GM21786 (cell line): ENCODE data around the gene CGNL1.

Experiments used
- ATAC-seq: cut with Tn5 transposase; IDR thresholded peaks from one replicate; pipeline ENCODE4 v1.9.1; 2021; ENCODE audit not compliant: unreplicated experiment

The CGNL1 gene

DNA sequence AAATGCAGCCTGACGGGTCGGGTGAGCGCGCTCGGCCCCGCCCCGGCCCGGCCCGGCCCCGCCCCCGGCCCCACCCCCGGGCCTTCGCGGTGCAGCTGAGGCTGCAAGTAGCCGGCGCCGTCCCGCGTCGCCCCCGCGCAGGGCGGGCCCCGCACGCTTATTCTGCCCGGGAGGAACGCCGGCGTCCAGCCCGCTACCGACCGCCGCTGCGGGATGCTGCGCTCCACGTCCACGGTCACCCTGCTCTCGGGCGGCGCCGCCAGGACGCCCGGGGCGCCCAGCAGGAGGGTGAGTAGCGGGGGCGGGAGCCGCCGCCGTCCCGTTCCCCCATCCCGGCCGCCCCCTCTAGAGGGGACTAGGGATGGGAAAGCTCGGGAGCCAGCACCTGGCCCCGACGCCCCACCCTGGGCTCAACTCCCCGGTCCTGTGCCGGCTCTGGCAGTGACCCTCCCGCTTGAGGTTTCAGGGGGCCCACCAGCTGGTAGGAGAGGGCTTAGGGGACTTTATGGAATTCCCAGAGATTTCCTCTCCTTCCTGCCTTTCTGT lies 215.6 kb downstream of the CGNL1 start, which contains the start of gene MYZAP:
MYZAP (plus strand) TSS at position 83 of the 546 bp plus-strand sequence; CDS start at position 214, 131 bp downstream.
- no peak for ATAC-seq

DNA sequence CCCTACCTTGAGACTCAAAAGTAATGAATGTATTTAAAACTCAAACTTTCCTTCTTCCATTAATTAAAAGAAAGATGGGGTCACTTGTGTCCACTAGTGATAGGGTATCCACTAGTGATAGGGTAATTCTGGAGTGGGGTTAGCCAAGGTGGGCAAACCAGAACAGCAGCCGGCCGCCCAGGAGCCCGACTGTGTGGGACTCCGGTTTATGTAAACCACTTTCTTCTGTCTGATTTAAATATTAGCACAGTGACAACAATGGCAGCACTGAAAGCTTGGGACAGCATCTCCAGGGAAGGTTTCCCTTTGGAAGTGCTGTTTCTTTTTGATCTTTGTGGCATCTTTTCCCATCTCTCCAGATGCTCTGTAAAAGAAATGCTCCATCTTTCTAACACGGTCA lies 216.1 kb downstream of the CGNL1 start:
- ATAC-seq, result no peak

DNA sequence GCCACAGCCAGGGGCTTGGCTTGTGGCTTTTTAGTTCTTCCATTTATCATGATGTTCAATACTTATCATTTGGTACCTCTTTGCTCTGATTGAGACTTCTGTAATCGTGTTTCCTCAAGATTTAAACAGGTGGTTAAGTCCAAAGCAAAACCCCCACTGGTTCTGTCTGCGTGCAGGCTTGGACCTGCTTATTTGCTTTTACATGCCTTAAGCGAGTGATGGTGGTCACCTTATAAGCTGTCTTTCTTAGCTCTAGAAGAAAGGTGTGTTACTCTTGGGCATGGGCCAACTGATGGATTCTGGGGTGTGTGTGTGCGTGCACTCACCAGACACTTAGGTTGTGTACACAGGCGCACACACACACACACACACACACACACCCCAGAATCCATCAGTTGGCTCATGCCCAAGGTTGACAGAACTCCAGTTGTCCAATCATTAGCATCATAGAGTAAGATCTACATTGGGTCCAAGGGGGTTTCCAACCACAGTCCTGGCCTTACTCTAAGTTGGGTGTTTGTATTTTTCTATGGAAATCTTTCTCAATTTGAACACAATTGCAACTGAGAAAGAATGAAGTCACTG lies 216.6 kb downstream of the CGNL1 start:
- ATAC-seq, result no peak

DNA sequence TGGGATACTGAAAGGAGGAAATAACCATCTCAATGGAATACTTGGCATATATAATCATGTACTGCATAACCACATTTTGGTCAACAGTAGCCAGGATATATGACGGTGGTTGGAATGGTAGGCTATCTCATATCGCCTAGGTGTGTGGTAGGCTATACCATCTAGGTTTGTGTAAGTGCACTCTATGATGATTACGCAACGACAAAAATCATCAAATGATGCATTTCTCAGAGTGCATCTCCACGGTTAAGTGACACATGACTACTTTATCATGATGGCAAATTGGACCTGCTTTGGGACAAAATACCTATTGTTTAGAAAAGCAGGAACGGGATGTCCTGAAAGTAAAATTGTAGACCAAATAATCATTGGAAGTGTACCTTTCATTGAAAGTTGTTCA lies 218.2 kb downstream of the CGNL1 start:
- ATAC-seq, result no peak

DNA sequence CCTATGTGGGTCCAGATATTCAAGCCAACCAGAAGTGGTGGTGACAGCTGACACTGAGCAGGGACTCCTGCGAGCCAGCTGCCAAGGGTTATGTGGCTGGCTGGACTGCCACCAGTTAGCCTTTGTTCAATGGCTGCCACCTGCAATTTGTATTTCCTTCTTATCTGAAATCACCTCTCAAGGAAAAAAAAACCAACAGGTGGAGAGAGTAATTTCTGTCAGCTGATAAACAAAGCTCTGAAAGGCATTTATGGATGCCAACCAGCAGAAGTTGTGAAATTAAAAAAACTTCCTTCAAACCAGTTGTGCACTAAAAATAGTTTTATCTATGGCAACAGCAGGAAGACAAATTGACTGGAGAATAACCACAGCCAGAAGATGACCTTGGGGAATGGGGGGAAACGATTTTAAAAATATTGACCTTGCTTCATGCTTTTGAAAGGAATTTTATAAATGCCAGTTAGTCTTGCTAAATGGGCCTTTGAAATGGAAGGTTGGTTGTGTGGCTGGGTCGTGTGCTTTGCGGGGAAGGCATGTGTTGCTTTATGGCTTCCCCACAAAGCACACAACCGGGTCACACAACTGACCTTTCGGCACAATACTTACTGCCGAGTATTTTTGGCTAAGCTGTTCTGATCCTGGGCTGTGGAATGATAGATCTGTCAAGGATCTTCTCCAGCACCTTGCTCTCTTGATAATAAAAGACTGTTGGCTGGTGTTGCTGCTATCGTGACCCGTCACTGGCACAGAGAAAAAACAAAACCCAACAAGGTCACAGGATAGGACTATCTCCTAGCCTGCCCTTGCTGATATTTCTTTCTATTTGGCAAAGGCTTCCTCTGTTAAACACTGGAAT lies 218.9 kb downstream of the CGNL1 start:
- ATAC-seq, result no peak

DNA sequence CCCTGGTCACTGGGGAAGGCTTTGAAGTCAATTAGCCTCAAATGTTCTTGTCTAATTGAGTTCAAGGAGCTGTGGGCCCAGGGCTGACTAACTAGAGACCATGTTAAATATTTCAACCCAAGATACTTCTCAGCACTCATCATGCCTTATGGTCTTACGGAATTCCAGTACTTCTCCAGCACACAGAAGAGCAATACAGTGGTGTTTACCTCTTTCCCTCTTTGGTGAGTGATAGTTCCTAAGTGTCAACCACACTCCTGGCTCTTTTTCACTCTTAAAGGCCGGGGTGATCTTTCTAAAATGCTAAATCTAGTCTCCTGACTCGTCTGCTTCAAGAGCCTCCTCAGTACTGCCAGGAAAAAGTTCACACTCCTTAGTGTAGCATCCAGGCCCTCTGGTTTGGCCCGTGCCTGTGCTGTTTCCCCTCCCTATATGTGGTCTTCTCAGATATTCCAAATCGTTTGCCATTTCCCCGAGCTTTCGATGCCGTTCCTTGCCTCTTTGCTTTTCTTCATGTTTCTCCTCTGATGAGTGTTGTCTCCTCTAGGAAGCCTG lies 220.1 kb downstream of the CGNL1 start:
- ATAC-seq, result no peak

DNA sequence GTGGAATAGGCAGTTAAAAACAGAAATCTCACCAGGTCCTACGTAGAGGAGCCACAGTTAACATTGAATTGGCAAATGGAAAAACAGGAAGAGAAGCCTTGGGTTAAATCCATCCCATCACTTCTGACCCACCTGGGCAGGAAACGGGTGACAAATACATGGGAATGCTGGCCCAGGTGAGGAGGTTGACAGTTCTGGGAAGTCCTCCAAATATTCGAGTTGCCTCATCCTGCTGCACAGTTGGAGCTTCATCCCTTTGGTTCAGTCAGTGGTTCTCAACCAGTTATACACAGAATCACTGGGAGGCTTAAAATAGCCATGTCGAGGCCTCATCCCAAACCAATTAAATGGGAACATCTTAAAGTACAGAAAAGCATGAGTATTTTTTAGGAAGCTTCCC lies 220.7 kb downstream of the CGNL1 start:
- no peak for ATAC-seq

DNA sequence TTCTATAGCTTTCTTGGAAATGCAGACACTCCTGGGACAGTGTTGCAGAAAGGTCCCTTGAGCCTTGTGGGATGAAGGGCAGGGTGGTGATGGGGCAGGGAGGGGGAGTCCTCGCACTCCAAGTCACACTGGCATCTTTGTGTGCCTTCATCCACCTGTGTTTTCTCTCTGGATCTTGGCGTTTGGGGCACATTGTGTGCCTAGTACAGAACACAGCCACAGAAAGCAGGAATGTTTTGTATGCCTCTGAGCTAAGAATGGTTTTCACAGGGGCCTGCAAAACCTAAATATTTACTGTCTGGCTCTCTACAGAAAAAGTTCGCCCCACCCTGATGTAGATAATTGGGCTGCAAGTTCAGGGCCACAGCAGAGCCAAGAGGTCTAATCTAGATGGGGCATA lies 221.1 kb downstream of the CGNL1 start:
- no peak for ATAC-seq

DNA sequence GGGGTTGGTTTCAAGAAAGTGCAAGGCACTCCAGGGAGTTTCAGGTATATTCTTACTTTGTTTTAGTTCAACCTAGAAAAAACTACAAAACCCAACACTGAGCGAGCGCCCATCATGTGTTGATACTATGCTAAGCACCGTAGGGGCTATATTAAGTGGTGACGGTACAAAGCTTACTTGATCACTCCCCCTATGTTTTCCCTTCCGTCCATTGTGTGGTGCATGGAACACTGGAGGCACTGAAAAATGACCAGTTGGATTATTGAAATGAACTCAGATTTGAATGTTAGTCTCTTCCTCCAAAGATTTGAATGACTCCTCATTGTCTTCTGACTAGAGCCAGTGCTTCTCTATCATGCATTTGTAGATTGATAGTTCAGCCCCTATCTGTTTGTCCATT lies 222.0 kb downstream of the CGNL1 start:
- ATAC-seq, result no peak

DNA sequence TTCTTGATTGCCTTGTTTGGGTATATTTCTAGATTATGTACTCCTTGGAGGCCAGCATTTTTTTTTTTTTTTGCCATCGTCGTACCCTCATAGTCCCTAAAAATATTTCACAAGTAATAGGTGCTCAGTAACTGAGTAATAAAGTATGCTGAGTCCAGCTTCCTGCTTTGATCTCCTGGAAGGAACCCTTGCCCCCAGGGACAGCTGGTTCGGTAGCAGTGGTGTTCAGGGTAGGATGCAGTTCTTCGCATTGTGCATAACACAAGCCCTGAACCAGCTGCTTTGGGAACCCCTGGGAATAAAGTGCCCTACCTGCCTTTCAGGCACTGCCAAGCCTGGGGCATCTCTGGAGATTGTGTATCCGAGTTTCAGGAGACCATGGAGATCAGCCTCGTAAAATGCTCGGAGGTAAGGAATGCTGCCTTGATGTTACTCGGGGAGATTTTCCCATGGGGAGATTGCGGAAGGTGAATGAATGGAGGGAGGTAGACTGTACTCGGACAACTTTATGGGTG lies 223.0 kb downstream of the CGNL1 start:
- no peak for ATAC-seq

DNA sequence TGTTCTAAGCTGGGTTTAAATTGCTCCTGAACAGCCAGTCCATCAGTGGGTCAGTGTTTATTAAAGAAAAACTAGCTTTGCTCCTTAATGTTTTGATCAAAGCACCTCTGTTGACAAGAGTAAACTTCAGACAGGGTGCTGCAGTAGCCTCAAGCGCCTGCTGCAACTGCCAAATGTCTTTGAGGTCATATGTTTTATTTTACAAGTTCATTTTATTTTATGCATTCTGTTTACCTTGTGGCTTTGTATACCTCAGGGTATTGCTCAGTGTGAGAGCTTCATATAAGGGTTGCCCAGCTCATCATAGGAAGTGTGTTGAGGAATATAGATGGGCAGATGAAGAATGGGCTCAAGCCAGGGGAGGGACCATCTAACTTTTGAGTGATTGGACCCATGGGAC lies 223.9 kb downstream of the CGNL1 start:
- ATAC-seq, result no peak
